A549 (cell line): ENCODE measurements around the gene TTC28. TPM values are rescaled to one million over a fixed set of nuclear protein-coding genes. Genes with fewer than 3 reads are reported as not detected.

Experiments
- ATAC-seq, 2 experiments: fragments of 200-7000 bp in 1 of 2; fragments of >200 bp in 1 of 2; cut with Nextera tagmentation in 1 of 2; cut with Tn5 transposase in 1 of 2; 3 replicates each; pipeline versions ENCODE4 v1.8.0 to v1.9.1; 2018 to 2020; ENCODE audit warnings: mild to moderate bottlenecking in 1 of 2, moderate library complexity in 1 of 2
- CTCF ChIA-PET: fragments of 300-600 bp; sonication (Branson Sonifier 250); formaldehyde crosslinking; extraction: SDS; loops from one replicate; lab custom pipeline; 2021; ENCODE audit warnings: antibody characterized with exemption, inconsistent platforms; lab: Yijun Ruan, JAX
- POLR2A ChIA-PET: fragments of 350-600 bp; formaldehyde crosslinking; extraction: SDS; loops from one replicate; lab custom pipeline; 2021; ENCODE audit warnings: antibody characterized with exemption, inconsistent platforms; lab: Yijun Ruan, JAX
- DNase-seq, 2 experiments: peaks; one replicate each; pipeline versions ENCODE4 v3.0.0 to v3.0.0-alpha.2; 2011 to 2016; ENCODE audit warnings: low read depth in 1 of 2, low spot score in 1 of 2
- FAIRE-seq: peaks from 2 replicates; lab custom pipeline; 2011; peaks lifted over from hg19 to GRCh38; lab: Jason Lieb, UNC
- H3K27ac ChIP-seq, 2 experiments: fragments of >200 bp; sonication (Bioruptor Twin); formaldehyde crosslinking; 3 replicates each; pipeline ENCODE4 v1.5.1; 2016 to 2017
- H3K4me1 ChIP-seq: fragments of >200 bp; sonication (Bioruptor Twin); formaldehyde crosslinking; 3 replicates; pipeline ENCODE4 v1.6.1; 2016
- H3K4me2 ChIP-seq: fragments of >200 bp; sonication (Bioruptor Twin); formaldehyde crosslinking; 3 replicates; pipeline ENCODE4 v1.6.1; 2016
- H3K4me3 ChIP-seq: fragments of >200 bp; sonication (Bioruptor Twin); formaldehyde crosslinking; 3 replicates; pipeline ENCODE4 v1.5.1; 2016
- H3K9me3 ChIP-seq: fragments of >200 bp; sonication (Bioruptor Twin); formaldehyde crosslinking; 3 replicates; pipeline ENCODE4 v1.6.1; 2016
- CEBPB ChIP-seq, 2 experiments: fragments of >200 bp in 1 of 2; sonication (Bioruptor Twin) in 1 of 2; formaldehyde crosslinking in 1 of 2; IDR thresholded peaks; 2 replicates each; pipeline ENCODE4 v1.6.1; 2012 to 2016
- CHD4 ChIP-seq: fragments of 200-600 bp; sonication (generic); IDR thresholded peaks from 2 replicates; pipeline ENCODE4 v1.6.1; 2016; ENCODE audit warnings: antibody characterized with exemption, mild to moderate bottlenecking, borderline replicate concordance
- EHMT2 ChIP-seq: fragments of 200-600 bp; sonication (generic); IDR thresholded peaks from 2 replicates; pipeline ENCODE4 v1.6.1; 2016; ENCODE audit warnings: antibody characterized with exemption, low read depth, mild to moderate bottlenecking, moderate library complexity
- ELK1 ChIP-seq: fragments of 150-350 bp; IDR thresholded peaks from 2 replicates; pipeline ENCODE4 v1.6.1; 2014; ENCODE audit warnings: low read depth, mild to moderate bottlenecking, low read length
- FOXS1 ChIP-seq: fragments of 250-450 bp; sonication (Bioruptor Pico); IDR thresholded peaks from 2 replicates; pipeline ENCODE4 v1.5.0; 2020; ENCODE audit warnings: mild to moderate bottlenecking, moderate library complexity
- HDAC2 ChIP-seq: fragments of 200-600 bp; sonication (generic); IDR thresholded peaks from 2 replicates; pipeline ENCODE4 v1.6.1; 2016
- HMGXB4 ChIP-seq: fragments of 250-450 bp; sonication (Bioruptor Pico); IDR thresholded peaks from 2 replicates; pipeline ENCODE4 v1.5.0; 2021; ENCODE audit warnings: mild to moderate bottlenecking, moderate library complexity, borderline replicate concordance
- MYC ChIP-seq: IDR thresholded peaks from 2 replicates; pipeline ENCODE4 v1.6.1; 2012; ENCODE audit warnings: mild to moderate bottlenecking, inconsistent platforms, low read length, improper control_type of control experiment, borderline replicate concordance
- RAD21 ChIP-seq, 2 experiments: fragments of >200 bp in 1 of 2; sonication (Bioruptor Twin) in 1 of 2; formaldehyde crosslinking in 1 of 2; IDR thresholded peaks in 1 of 2; conservative IDR thresholded peaks in 1 of 2; 2 replicates in 1 of 2; 3 replicates in 1 of 2; pipeline ENCODE4 v1.6.1; 2012 to 2018; ENCODE audit warnings: inconsistent platforms in 1 of 2
- RNF2 ChIP-seq: fragments of 200-600 bp; sonication (generic); IDR thresholded peaks from 2 replicates; pipeline ENCODE4 v1.6.1; 2016; ENCODE audit warnings: low read depth, mild to moderate bottlenecking, antibody characterized with exemption, moderate library complexity, borderline replicate concordance
- SMC3 ChIP-seq: fragments of >200 bp; sonication (Bioruptor Twin); formaldehyde crosslinking; IDR thresholded peaks from 3 replicates; pipeline ENCODE4 v1.6.1; 2018; ENCODE audit warnings: inconsistent platforms
- TFCP2L1 ChIP-seq: fragments of 250-450 bp; sonication (Bioruptor Pico); IDR thresholded peaks from 2 replicates; pipeline ENCODE4 v1.5.0; 2021; ENCODE audit warnings: mild to moderate bottlenecking
- ZFP36 ChIP-seq: fragments of 450-650 bp; IDR thresholded peaks from 2 replicates; pipeline ENCODE4 v1.6.1; 2014; ENCODE audit warnings: borderline replicate concordance; ENCODE audit not compliant: partially characterized antibody
- WGBS: methylation state at CpG from one replicate; pipeline ENCODE4 v1.1.6; 2017; ENCODE audit errors: missing lambda C conversion rate; 5-methylcytosine and 5-hydroxymethylcytosine counted together
- polyA plus RNA-seq, 4 experiments: library from polyadenylated mRNA; depleted of rRNA in 3 of 4; stranded (reverse); fragments of >200 nt; fragmentation: RNase III in 1 of 4; extraction: RNeasy Plus Mini Kit Qiagen cat#74134 plus additional on column Dnase treatment in 1 of 4; gene quantifications; 2 replicates in 3 of 4; 3 replicates in 1 of 4; pipeline ENCODE4 v1.2.3, GENCODE V29; 2011 to 2017
- TF ChIP-seq, protein P1 (sequence below): fragments of >200 bp; sonication (Bioruptor Twin); formaldehyde crosslinking; IDR thresholded peaks from 3 replicates; pipeline ENCODE4 v1.6.1; 2016
- TF ChIP-seq, protein P2 (sequence below): fragments of >200 bp; sonication (Bioruptor Twin); formaldehyde crosslinking; IDR thresholded peaks from 2 replicates; pipeline ENCODE4 v1.6.1; 2016
- TF ChIP-seq, protein P3 (sequence below): IDR thresholded peaks from 2 replicates; pipeline ENCODE4 v1.6.1; 2012
- TF ChIP-seq, protein P4 (sequence below): fragments of 200-600 bp; sonication (generic); IDR thresholded peaks from 2 replicates; pipeline ENCODE4 v1.6.1; 2016; ENCODE audit warnings: antibody characterized with exemption, mild to moderate bottlenecking, moderate library complexity

Gene TTC28
- polyA plus RNA-seq, 2 of the 4 experiments (the other 2 are of a cell fraction), result 2.6 to 3.8 TPM

DNA sequence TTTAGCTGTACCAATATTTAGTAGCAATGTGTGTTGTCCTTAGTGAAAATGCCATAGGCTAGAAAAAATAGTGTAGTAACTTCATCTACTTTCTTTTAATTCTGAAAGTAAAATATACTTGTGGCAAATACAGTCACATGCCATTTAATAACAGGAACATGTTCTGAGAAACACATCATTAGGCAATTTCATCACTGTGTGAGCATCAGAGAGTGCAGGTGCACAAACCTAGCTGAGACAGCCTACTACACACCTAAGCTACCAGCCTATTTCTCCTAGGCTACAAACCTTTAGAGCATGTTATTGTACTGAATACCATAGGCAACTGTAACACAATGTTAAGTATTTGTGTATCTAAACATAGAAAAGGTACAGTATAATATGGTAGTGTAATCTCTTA is 633.5 kb downstream of the TTC28 start:
- DNase-seq, result no peak
- FAIRE-seq, result no peak
- no peaks in the 10 kb centered on the region for H3K4me1 ChIP-seq
- no peak for ATAC-seq
- no peak for TF ChIP-seq FOXS1
- TF ChIP-seq, protein P1, sequence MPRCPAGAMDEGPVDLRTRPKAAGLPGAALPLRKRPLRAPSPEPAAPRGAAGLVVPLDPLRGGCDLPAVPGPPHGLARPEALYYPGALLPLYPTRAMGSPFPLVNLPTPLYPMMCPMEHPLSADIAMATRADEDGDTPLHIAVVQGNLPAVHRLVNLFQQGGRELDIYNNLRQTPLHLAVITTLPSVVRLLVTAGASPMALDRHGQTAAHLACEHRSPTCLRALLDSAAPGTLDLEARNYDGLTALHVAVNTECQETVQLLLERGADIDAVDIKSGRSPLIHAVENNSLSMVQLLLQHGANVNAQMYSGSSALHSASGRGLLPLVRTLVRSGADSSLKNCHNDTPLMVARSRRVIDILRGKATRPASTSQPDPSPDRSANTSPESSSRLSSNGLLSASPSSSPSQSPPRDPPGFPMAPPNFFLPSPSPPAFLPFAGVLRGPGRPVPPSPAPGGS, result no peak
- TF ChIP-seq RNF2, result no peak
- TF ChIP-seq HMGXB4, result no peak
- no peak for TF ChIP-seq MYC
- TF ChIP-seq EHMT2, result no peak
- no peak for TF ChIP-seq TFCP2L1 (CRISPR knock-in tag)
- no peak for TF ChIP-seq ELK1
- TF ChIP-seq HDAC2, result no peak
- H3K4me3 ChIP-seq, result no peak overlapping the region
- no peak overlapping the region for H3K27ac ChIP-seq
- no peak overlapping the region for H3K4me2 ChIP-seq
- ChIA-PET POLR2A (no interaction called here), CTCF (no interaction called here)
- H3K9me3 ChIP-seq, result no peaks in the 10 kb centered on the region

DNA sequence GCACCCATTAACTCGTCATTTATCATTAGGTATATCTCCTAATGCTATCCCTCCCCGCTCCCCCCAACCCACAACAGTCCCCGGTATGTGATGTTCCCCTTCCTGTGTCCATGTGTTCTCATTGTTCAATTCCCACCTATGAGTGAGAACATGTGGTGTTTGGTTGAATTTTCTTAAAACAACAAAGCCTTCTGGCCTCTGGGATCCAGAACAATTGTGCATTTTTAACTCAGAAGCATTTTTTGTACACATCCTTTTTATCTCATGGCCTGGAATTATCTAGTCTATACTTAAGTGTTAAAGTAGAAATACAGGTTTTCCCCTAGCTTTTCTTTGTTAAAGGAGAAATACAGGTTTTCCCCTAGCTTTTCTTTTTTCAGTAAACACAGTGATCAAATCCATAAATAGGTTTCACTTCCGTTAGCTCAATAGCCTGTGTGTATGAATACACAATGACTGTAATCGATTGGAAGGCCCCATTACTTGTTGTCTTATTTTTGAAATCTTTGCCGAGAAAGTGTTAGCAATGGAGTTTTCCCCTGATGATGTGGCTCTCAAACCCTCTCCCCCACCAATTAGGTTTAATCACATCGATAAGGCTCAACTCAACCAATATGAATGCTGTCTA is 635.0 kb downstream of the TTC28 start:
- FAIRE-seq (no peak), ATAC-seq (no peak), DNase-seq (no peak)
- Histone ChIP-seq H3K27ac (no peak overlapping the region), H3K4me3 (no peak overlapping the region), H3K4me2 (no peak overlapping the region), H3K9me3 (no peaks in the 10 kb centered on the region), H3K4me1 (no peaks in the 10 kb centered on the region)
- POLR2A ChIA-PET, result no interaction called here
- 86% methylated on average over 7 of the region's 7 CpGs for WGBS
- CTCF ChIA-PET, result interaction anchor here (1.3 to 1.5 kb wide), 2 partner anchors 7 to 9 kb away, joined by 4 read pairs; no protein-coding TSS in a partner anchor
- TF ChIP-seq CEBPB (IDR thresholded peaks at IDR 0.05) (no peak), ZFP36 (no peak), CHD4 (no peak), RAD21 (conservative IDR thresholded peaks at IDR 0.05 in 1 of 2, IDR thresholded peaks at IDR 0.05 in 1 of 2) (no peak), SMC3 (no peak)
- TF ChIP-seq, protein P2, sequence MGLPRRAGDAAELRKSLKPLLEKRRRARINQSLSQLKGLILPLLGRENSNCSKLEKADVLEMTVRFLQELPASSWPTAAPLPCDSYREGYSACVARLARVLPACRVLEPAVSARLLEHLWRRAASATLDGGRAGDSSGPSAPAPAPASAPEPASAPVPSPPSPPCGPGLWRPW, result no peak
- TF ChIP-seq, protein P3, sequence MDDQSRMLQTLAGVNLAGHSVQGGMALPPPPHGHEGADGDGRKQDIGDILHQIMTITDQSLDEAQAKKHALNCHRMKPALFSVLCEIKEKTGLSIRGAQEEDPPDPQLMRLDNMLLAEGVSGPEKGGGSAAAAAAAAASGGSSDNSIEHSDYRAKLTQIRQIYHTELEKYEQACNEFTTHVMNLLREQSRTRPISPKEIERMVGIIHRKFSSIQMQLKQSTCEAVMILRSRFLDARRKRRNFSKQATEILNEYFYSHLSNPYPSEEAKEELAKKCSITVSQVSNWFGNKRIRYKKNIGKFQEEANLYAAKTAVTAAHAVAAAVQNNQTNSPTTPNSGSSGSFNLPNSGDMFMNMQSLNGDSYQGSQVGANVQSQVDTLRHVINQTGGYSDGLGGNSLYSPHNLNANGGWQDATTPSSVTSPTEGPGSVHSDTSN, result no peak
- TF ChIP-seq, protein P4, sequence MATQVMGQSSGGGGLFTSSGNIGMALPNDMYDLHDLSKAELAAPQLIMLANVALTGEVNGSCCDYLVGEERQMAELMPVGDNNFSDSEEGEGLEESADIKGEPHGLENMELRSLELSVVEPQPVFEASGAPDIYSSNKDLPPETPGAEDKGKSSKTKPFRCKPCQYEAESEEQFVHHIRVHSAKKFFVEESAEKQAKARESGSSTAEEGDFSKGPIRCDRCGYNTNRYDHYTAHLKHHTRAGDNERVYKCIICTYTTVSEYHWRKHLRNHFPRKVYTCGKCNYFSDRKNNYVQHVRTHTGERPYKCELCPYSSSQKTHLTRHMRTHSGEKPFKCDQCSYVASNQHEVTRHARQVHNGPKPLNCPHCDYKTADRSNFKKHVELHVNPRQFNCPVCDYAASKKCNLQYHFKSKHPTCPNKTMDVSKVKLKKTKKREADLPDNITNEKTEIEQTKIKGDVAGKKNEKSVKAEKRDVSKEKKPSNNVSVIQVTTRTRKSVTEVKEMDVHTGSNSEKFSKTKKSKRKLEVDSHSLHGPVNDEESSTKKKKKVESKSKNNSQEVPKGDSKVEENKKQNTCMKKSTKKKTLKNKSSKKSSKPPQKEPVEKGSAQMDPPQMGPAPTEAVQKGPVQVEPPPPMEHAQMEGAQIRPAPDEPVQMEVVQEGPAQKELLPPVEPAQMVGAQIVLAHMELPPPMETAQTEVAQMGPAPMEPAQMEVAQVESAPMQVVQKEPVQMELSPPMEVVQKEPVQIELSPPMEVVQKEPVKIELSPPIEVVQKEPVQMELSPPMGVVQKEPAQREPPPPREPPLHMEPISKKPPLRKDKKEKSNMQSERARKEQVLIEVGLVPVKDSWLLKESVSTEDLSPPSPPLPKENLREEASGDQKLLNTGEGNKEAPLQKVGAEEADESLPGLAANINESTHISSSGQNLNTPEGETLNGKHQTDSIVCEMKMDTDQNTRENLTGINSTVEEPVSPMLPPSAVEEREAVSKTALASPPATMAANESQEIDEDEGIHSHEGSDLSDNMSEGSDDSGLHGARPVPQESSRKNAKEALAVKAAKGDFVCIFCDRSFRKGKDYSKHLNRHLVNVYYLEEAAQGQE, result no peak
